IMR-90 (cell line): Measurements from ENCODE around the gene ELOB.

Experiments
- CTCF ChIP-seq: conservative IDR thresholded peaks from 2 replicates; pipeline ENCODE4 v1.5.1; 2012; ENCODE audit warnings: mild to moderate bottlenecking, low read depth, low read length, improper control_type of control experiment
- POLR2A ChIP-seq: IDR thresholded peaks from 2 replicates; pipeline ENCODE4 v1.6.1; 2012; ENCODE audit warnings: mild to moderate bottlenecking, low read depth, low read length
- RFX5 ChIP-seq: IDR thresholded peaks from 2 replicates; pipeline ENCODE4 v1.8.0; 2012; ENCODE audit warnings: low read depth, mild to moderate bottlenecking, low read length, moderate library complexity
- SMC3 ChIP-seq: fragments of 150-350 bp; IDR thresholded peaks from 2 replicates; pipeline ENCODE4 v1.6.1; 2016; ENCODE audit warnings: low read depth, mild to moderate bottlenecking, antibody characterized with exemption, low read length, moderate library complexity

GRCh38 chr16:2724088-2724676 is 52.9 kb downstream of the ELOB start:
- TF ChIP-seq RFX5 (no peak), CTCF (no peak), POLR2A (no peak), SMC3 (no peak)
